HG03571 (cell line): ENCODE data around the gene MMP28.

Source experiments
- ATAC-seq: cut with Tn5 transposase; IDR thresholded peaks from one replicate; pipeline ENCODE4 v1.9.1; 2021; ENCODE audit not compliant: unreplicated experiment

MMP28 gene

GRCh38 chr17:35745246-35745645, 50.2 kb downstream of the MMP28 start:
- ATAC-seq: no peak

GRCh38 chr17:35744830-35745229, 50.6 kb downstream of the MMP28 start:
- ATAC-seq: no peak

- no peak for ATAC-seq
Measured at GRCh38 chr17:35743626-35744328, 51.7 kb downstream of the MMP28 start.

GRCh38 chr17:35742896-35743477, 52.5 kb downstream of the MMP28 start:
- no peak for ATAC-seq

GRCh38 chr17:35742496-35742895, 52.9 kb downstream of the MMP28 start:
- no peak for ATAC-seq

- no peak for ATAC-seq
Measured at GRCh38 chr17:35740997-35741931, 54.2 kb downstream of the MMP28 start.

GRCh38 chr17:35740216-35740615, 55.2 kb downstream of the MMP28 start:
- no peak for ATAC-seq

GRCh38 chr17:35738519-35739133, 56.8 kb downstream of the MMP28 start:
- ATAC-seq: no peak

- no peak for ATAC-seq
Measured at GRCh38 chr17:35736236-35736635, 59.2 kb downstream of the MMP28 start.

- ATAC-seq: no peak
Measured at GRCh38 chr17:35735036-35735805, 60.2 kb downstream of the MMP28 start.

GRCh38 chr17:35734396-35734795, 61.0 kb downstream of the MMP28 start:
- no peak for ATAC-seq

GRCh38 chr17:35733366-35733765, 62.1 kb downstream of the MMP28 start:
- ATAC-seq: no peak

GRCh38 chr17:35732806-35733136, 62.7 kb downstream of the MMP28 start:
- no peak for ATAC-seq

GRCh38 chr17:35731917-35732805, 63.3 kb downstream of the MMP28 start:
- no peak for ATAC-seq

GRCh38 chr17:35731239-35731916, 64.1 kb downstream of the MMP28 start, which contains the start of gene RASL10B:
Gene RASL10B (plus strand): TSS chr17:35731639. CDS start chr17:35735185, 3,546 bp downstream.
- no peak for ATAC-seq

GRCh38 chr17:35730400-35731005, 64.9 kb downstream of the MMP28 start:
- ATAC-seq: no peak

GRCh38 chr17:35729405-35729833, 66.0 kb downstream of the MMP28 start:
- ATAC-seq: no peak

GRCh38 chr17:35728551-35728950, 66.9 kb downstream of the MMP28 start:
- ATAC-seq: no peak

GRCh38 chr17:35727635-35728034, 67.8 kb downstream of the MMP28 start:
- ATAC-seq: no peak
